Fibroblast of skin of left quadriceps (primary cell): ENCODE measurements around the gene TRIM38.
A peak's percentile ranks its signal among the peaks of the same experiment; 100 is the strongest.
"Not testable (repeated sequence)": the region's sequence is repeated elsewhere in the genome, so short reads cannot be mapped to it uniquely, and the experiment has no call there.

Experiments
- DNase-seq, 2 experiments: peaks; one replicate each; pipeline ENCODE4 v3.0.0-alpha.2; 2013; ENCODE audit warnings: low read depth in 2 of 2

Gene TRIM38

DNA sequence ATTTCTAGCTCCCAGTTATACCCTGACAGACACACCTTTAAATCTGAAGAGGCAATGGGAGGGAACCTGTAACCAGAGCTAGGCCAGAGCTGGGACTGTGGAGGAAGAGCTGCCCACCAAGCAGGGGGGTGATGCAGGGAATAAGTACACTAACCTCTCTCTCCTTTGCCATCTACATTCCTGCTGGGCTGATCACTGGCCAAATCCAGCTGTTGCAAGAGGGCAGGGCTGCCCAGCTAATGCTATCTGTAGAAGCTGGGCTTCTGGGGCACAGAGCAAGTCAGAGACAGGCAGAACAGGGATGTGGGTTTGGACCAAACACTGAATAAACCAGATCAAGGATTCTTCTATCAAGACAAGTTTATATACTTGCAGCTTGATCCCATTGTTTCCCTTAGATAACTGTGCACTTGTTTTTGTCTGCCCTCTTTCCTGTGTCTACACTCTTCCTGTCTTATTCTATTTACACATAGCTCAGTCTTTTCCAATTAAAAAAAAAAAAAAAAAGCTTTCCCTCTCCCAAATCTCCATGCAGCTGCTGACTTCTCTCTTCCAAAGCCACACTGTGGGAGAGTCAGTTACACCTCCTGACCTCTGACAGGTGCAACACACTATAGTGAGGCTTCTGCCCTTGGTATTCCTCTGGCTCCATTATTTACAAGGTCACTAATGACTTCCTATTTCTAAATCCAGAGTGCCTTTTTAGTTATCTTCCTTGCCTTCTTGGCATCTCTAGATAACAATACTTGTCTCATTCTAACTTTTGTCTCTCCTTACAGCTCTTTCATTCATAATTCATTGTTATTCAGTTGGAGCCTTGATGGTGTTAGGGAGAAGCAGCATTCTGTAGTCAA is 43.7 kb downstream of the TRIM38 start:
- no peak for DNase-seq

DNA sequence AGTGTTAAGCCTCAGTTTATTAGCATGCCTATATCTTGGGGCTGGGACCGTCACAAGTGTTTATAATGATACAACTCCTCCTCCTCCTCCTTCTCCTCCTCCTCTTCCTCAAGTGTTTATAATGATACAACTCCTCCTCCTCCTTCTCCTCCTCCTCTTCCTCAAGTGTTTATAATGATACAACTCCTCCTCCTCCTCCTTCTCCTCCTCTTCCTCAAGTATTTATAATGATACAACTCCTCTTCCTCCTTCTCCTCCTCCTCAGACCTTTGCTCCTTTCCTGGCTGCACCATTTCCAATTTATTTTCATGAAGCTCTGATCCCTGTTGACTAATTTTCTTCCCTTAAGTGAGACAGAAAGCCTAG is 44.3 kb downstream of the TRIM38 start:
- not testable (repeated sequence) for DNase-seq

DNA sequence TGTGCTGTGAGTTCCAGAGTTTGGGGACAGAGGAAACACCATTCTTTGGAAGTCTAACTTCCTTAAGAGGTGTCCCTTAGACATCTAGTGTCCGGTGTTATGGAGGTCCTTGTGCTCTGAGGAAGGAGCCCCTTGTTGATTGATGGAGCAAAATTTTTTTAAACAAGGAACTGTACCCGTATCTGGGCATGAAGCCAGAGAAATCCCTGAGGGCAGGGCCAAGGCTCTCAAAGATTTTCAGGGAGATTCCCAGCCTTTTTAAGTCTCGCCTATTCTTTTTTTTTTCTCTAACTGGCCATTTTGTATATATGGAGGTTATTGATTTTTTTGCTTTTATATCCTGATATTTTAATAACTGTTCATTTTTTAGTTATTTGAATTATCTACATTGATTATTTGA is 45.9 kb downstream of the TRIM38 start:
- DNase-seq = no peak

DNA sequence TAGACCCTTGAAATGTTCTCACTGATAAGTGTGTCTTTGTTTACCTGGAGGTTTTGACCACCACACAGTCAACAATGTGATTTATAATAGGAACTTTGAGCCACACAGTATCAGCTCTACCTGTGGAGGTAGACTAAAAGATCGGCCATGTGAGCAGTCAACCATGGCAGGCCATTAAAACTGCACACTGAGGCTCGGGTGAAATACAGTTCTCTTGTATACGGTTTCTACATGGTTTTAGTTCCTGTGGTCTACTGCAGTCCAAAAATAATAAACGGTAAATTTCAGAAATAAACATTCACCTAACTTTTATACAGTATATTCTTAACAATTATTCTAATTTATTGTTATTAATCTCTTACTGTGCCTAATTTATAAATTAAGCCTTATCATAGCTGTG is 47.2 kb downstream of the TRIM38 start:
- no peak for DNase-seq

DNA sequence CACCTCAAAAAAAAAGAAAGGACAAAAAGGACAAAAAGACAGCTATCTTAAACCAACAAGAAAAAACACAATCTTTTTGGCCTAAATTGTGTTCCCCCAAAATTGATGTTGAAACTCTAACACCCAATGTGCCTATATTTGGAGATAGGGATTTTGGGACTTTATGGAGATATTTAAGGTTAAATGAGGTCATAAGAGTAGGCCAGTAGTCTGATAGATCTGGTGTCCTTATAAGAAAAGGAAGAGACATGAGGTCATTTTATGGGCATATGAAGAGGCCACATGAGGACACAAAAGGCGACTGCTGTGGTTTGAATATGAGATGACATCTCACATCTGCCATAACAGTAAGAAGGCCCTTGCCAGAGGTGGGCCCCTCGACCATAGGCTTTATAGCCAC is 49.5 kb downstream of the TRIM38 start:
- no peak for DNase-seq

DNA sequence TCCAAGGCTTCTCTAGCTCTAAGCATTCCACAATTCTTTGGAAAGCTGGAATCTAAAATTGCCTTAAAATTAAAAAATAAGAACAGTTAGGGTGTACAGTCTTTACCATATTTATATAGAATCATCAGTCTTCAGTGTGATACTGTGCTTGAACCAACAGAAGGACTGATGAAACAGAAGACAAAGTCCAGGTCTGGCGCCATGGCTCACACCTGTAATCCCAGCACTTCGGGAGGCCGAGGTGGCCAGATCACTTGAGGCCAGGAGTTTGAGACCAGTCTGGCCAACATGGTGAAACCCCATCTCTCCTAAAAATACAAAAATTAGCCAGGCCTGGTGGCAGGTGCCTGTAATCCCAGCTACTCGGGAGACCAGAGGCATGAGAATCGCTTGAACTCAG is 51.8 kb downstream of the TRIM38 start:
- DNase-seq = not testable (repeated sequence)

DNA sequence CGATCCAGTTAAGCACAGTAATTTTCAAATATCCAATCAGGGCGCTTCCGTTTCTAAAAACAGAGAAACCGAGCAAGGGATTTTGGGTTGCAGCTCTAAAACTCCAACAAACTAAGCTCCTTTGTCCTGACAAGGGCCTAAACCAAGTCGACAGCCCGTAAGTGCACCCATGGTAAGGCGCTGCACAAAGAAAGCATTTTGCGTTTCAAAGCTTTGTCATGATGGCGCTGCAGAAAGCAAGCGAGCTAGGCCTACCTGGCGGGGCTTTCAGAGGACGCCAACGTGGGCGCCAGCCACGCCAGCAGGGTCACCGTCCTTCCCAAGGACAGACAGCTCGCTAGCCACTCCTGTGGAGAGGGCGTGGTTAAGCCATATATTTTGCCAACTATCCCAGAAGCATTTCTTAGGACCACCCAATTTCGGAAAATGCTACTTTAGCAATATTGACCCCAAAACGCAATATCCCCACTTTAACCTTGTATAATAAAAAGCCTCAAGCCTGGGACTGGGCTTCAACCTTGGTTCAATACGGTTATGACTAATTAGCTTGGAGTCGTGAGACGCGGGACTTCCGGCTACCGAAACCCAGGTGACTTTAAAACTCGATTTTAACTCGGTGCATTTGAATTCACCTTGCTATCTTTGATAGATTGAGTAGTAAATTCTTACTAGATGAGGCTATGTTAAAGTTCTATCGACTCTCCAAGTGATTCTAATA is 53.8 kb downstream of the TRIM38 start:
- no peak for DNase-seq

DNA sequence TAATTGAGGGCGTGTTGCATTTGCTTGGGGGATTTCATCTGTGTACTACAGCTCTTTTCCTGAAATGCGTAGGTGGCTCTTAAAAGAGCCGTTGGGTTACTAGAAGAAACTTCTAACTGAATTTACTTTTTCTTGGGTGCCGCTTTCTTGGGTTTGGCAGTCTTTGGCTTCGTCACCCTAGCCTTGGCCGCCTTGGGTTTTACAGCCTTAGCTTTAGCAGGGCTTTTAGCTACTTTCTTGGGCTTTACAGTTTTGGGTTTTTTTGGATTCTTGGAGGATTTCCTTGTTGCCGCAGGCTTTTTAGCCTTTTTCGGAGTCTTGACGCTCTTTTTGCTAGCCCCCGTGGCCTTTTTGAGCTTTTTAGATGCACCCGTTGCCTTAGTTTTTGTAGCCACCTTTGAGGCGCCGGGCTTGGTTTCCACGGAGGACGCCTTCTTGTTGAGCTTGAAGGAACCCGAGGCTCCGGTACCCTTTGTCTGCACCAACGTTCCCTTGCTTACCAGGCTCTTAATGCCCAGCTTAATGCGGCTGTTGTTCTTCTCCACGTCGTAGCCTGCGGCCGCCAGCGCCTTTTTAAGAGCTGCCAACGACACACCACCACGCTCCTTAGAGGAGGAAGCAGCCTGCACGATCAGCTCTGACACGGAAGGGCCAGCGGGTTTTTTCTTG is 54.5 kb downstream of the TRIM38 start:
- no peak for DNase-seq

DNA sequence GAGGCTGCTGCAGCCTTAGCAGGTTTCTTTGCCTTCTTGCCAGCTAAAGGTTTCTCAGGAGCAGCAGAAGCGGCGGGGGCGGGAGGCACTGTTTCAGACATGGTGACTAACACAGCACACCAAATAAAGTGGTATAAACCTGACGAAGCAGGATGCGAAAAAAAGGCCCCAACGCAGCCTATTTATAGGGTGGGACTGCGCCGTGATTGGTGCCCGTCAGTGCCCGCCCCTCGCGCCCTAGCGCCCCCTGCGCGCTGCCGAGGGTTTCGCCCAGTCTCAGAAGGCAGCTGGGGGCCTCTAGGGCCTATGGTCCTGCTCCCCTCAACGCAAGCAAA is 55.0 kb downstream of the TRIM38 start:
- DNase-seq = peak; percentile 73 to 74

DNA sequence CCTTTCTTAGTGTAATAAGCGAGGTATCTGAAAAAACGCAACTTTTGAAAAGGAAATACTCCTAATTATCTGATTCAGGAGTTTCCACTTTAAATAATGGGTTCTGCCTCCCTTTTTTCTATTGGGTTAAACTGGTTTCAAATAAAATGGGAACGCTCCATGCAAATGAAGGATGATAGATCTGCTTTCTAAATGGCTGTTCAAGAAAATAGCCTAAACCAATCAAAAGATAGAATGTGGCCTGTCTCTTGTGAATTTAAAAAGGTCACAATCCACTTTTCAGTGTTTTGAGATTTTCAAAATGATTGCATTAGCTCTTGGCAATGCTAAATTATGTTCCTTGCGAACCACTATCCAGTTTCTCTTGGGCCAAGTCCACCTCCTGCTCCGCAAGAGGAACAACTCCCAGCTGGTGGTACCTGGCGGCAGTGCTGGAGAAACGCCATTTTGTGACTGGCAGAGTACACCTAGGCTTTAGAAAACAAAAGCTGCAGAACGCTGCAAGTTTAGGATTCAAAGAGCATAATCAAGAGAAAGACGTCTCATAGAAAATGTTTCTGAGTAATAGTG is 56.7 kb downstream of the TRIM38 start:
- DNase-seq = no peak

DNA sequence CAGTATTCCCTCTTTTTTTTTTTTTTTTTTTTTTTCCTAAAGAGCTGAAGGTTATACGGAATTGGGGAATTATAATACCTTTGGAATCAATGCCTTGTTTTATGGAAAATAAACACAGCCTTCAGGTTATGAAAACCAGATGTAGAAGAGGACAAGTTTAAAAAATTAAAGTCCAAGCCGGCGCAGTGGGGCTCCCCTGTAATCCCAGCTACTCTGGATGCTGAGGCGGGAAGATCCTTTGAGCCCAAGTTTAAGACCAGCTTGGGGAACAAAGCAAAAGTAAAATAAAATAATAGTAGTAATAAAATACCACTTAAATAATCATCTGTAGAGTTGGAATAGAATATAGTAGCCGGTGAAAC is 57.3 kb downstream of the TRIM38 start:
- DNase-seq = no peak

DNA sequence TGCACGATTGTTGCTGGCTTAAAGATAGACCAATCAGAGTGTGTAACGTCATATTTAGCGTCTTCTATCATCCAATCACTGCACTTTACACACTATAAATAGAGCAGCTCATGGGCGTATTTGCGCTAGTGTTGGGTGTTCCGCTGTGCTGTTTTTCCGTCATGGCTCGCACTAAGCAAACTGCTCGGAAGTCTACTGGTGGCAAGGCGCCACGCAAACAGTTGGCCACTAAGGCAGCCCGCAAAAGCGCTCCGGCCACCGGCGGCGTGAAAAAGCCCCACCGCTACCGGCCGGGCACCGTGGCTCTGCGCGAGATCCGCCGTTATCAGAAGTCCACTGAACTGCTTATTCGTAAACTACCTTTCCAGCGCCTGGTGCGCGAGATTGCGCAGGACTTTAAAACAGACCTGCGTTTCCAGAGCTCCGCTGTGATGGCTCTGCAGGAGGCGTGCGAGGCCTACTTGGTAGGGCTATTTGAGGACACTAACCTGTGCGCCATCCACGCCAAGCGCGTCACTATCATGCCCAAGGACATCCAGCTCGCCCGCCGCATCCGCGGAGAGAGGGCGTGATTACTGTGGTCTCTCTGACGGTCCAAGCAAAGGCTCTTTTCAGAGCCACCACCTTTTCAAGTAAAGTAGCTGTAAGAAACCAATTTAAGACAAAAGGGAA is 57.9 kb downstream of the TRIM38 start:
- DNase-seq = peak; percentile 88 to 91

DNA sequence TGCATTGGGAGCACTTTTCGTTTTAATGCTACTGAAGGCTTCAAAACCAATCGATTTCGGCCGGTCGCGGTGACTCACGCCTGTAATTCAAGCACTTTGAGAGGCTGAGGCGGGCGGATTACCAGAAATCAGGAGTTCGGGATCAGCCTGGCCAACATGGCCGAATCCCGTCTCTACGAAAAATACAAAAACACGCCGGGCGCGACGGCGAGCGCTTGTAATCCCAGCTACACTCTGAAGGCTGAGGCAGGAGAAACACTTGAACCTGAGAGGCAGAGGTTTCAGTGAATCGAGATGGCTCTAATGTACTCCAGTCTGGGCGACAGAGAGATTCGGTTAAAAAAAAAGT is 58.4 kb downstream of the TRIM38 start:
- DNase-seq = no peak

DNA sequence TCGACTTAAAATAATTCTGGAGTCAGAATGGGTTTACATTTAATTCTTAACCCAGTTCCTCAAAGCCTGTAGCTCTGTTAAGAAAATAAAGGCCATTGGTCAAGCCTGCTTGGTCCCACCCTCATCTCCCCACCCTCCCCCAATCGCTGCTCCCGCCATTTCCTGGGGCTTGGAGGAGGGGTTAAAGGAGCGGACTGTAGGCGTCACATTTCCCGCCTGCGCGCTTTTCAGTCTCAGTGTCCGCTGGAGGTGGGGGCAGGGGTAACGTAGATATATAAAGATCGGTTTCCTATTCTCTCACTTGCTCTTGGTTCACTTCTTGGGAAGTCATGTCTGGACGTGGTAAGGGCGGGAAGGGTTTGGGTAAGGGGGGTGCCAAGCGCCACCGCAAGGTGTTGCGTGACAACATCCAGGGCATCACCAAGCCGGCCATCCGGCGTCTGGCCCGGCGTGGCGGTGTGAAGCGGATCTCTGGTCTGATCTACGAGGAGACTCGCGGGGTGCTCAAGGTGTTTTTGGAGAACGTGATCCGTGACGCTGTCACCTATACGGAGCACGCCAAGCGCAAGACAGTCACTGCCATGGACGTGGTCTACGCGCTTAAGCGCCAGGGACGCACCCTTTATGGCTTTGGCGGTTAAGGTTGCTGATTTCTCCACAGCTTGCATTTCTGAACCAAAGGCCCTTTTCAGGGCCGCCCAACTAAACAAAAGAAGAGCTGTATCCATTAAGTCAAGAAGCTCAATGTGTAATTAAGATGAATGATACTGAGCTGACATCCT is 58.9 kb downstream of the TRIM38 start:
- peak; percentile 87 to 89 for DNase-seq

DNA sequence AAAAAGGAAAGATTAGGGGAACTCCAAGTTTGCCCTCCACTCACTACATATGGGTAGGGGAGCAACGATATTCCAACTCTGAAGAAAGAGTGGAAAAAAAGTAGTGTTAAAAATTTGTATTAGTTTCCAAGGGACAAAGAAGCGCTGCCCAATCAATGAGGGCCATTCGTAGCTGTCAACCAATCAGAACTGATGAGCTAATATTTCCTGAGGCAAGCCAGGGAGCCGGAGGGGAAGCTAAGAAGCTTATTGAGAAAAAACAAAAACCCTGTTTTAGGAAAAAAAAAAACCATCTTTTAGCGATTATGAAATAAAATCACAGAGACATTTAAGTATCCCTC is 59.5 kb downstream of the TRIM38 start:
- no peak for DNase-seq

DNA sequence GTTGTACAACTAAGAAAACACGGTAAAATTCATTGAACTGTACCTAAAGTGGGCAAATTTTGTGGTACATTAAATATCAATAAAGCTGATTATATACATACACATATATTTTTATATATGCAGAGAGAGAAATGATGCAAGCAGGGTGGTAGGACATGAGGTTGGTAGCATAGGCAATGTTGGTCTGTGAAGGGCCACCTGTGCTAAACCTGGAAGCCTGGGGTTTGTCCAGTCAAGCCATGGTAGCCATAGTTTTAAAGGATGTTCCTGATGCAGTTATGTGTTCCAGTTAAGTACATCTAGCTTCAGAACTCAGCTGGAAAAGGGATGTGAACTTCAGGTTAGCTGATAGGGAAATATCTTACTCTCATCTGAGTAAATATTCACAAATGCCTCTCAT is 60.1 kb downstream of the TRIM38 start:
- DNase-seq = no peak

DNA sequence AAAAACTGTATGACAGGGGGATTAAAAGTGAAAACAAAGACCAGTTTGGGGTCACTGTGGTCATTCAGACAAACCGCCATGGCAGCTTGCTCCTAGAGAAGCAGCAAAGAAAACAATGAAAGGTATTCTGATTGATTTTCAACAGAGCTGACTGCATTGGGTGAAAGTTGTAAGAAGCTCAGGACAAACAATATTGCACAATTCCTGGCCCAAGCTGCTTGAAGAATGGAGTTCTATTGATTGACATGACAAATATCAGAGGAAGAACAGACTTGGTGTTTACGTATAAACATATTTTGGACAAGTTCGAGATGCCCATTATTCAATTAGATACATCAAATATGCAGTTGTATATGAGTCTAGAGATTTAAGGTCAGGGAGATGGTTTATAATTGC is 62.0 kb downstream of the TRIM38 start:
- no peak for DNase-seq

DNA sequence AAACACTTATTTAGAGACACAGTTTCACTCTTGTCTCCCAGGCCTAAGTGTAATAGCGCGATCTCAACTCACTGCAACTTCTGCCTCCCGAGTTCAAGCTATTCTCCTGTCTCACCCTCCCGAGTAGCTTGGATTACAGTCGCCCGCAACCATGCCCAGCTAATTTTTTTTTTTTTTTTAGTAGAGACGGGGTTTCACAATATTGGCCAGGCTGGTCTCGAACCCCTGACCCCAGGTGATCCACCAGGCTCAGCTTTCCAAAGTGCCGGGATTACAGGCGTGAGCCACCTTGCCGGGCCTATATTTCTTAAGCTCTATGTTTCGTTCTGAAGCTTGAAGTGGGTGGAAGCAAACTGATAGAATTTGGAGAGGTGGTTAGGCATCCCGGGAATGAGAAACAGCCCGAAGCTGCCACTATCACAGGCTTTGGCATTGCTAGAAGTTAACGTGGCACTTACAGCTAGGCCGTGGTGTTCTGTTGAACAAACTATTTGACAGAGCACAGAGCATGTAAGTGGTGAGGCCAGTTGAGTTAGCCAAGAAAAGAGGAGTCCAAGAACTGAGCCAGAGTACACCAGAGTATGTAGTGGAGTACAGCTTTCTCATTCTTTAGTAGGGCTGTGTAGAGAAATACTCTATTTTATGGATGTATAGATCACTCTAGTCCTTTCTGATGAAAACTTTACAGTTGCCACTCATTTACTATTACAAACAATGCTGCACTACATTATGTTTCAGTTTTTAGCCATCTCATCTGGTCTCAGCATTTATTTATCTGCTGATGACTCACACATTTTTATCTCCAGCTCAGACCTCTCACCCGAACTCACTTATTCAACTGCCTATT is 62.7 kb downstream of the TRIM38 start:
- no peak for DNase-seq

DNA sequence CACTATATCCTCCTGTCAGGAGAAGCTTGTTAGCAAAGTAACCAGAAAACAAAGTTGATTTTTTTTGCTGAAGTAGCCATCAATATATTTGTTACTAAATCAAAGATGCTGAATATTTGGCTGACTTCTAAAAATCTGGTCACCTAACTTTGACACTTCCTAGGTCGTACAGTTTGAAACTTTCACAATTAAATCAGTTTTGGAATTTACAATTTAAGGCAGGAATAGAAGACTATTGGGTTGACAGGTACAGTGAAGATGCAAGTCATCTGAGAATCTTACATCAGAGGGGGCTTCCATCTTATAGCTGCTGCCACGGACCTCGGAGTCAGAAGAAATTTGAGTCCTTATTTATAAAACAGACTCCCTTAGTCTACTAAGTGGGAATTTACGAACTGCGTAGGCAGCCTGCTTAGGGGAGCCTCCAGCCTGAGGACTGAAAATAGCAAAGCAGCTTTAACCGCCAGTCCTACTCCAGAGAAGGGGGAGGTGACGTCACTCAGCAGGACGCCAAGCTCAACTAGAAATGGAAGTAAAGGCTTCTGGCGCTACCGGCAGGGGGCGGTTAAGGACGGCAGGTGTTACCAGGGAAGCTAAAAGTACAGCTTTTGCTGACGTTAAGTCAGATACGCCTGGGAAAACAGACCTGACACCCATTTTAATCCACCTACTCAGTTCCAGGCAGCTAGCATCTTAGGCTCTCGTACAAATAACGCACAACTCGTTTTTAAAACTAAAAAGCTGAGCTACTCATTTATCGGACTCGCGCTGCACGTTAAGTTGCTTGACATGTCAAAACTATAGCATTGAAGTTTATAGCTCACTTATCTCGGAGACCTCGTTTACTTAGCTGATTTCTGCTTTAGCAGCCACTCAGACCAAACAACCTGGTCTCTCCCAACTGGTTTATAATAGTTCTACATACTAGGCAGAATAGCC is 63.6 kb downstream of the TRIM38 start:
- peak; percentile 82 to 87 for DNase-seq
